Neural cell (in vitro differentiated cells): ENCODE data around the gene ANKIB1.

Experiments used
- EP300 ChIP-seq: fragments of 450-650 bp; conservative IDR thresholded peaks from 2 replicates; pipeline ENCODE4 v1.6.1; 2014; ENCODE audit warnings: antibody characterized with exemption, mild to moderate bottlenecking, moderate library complexity; ENCODE audit not compliant: poor library complexity, severe bottlenecking
- TF ChIP-seq, protein P1 (sequence below): IDR thresholded peaks from 2 replicates; pipeline ENCODE4 v1.6.1; 2012; ENCODE audit warnings: borderline replicate concordance

DNA sequence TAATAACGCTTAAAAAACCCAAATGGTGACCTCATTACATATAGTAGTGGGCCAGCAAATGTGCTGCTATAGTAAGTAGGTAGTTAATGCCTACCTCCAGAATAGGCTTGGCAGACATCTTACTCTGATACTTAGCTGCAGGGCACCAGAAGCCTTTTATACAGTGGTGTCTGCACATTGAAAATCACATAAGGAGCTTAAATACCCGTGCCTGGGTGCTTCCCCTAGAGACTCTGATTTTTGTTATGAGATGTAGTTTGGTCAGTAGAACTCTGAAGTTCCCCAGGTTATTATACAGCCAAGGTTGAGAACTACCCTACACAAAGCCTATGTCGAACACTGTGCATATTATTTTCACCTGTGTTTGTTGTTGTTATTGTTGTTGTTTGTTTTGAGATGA lies 47.2 kb downstream of the ANKIB1 start:
- TF ChIP-seq EP300, result no peak
- TF ChIP-seq, protein P1, sequence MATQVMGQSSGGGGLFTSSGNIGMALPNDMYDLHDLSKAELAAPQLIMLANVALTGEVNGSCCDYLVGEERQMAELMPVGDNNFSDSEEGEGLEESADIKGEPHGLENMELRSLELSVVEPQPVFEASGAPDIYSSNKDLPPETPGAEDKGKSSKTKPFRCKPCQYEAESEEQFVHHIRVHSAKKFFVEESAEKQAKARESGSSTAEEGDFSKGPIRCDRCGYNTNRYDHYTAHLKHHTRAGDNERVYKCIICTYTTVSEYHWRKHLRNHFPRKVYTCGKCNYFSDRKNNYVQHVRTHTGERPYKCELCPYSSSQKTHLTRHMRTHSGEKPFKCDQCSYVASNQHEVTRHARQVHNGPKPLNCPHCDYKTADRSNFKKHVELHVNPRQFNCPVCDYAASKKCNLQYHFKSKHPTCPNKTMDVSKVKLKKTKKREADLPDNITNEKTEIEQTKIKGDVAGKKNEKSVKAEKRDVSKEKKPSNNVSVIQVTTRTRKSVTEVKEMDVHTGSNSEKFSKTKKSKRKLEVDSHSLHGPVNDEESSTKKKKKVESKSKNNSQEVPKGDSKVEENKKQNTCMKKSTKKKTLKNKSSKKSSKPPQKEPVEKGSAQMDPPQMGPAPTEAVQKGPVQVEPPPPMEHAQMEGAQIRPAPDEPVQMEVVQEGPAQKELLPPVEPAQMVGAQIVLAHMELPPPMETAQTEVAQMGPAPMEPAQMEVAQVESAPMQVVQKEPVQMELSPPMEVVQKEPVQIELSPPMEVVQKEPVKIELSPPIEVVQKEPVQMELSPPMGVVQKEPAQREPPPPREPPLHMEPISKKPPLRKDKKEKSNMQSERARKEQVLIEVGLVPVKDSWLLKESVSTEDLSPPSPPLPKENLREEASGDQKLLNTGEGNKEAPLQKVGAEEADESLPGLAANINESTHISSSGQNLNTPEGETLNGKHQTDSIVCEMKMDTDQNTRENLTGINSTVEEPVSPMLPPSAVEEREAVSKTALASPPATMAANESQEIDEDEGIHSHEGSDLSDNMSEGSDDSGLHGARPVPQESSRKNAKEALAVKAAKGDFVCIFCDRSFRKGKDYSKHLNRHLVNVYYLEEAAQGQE, result no peak
